Adrenal gland (tissue), 5 donors: ENCODE results near the gene RIPK1.

Source experiments
- CTCF ChIP-seq, 6 experiments: fragments of 450-650 bp in 4 of 6; fragments of 200-600 bp in 2 of 6; sonication (generic) in 1 of 6; IDR thresholded peaks; 1 replicate in 5 of 6; 2 replicates in 1 of 6; pipeline versions ENCODE4 v1.5.1 to v1.8.0; 2016 to 2021; ENCODE audit warnings: antibody characterized with exemption in 6 of 6, mild to moderate bottlenecking in 2 of 6, moderate library complexity in 1 of 6
- POLR2A ChIP-seq, 2 donors: fragments of 450-650 bp; IDR thresholded peaks; one replicate each; pipeline ENCODE4 v1.6.1; 2017; ENCODE audit warnings: antibody characterized with exemption in 2 of 2, mild to moderate bottlenecking in 2 of 2, moderate library complexity in 1 of 2
- donor health status: DM: no; HTN: no; CAD: no.

GRCh38 chr6:3026791-3027626 lies 41.3 kb upstream of the RIPK1 start:
- TF ChIP-seq CTCF (IDR thresholded peaks at IDR 0.05) (no peak), POLR2A (IDR thresholded peaks at IDR 0.05) (no peak)
